IMR-90 (cell line): ENCODE measurements around the gene TCF4. TPM values are rescaled to one million over a fixed set of nuclear protein-coding genes. Genes with fewer than 3 reads are reported as not detected.
A peak's percentile ranks its signal among the peaks of the same experiment; 100 is the strongest.

Experiments used
- ATAC-seq: fragments of 200-7000 bp; cut with Tn5 transposase; 2 replicates; pipeline ENCODE4 v1.9.1; 2020; ENCODE audit warnings: low read depth, mild to moderate bottlenecking, moderate library complexity
- BruUV-seq: library from RNA; stranded (reverse); fragments of 400-500 nt; replicated peaks from 2 replicates; lab custom pipeline; 2021; lab: Mats Ljungman, UMichigan
- CTCF ChIA-PET: fragments of 300-600 bp; formaldehyde crosslinking; extraction: SDS; loops from one replicate; lab custom pipeline; 2021; ENCODE audit warnings: antibody characterized with exemption; lab: Yijun Ruan, JAX
- POLR2A ChIA-PET: fragments of 300-600 bp; sonication (Branson Sonifier 250); formaldehyde crosslinking; loops from one replicate; lab custom pipeline; 2022; ENCODE audit warnings: antibody characterized with exemption; ENCODE audit not compliant: unreplicated experiment; lab: Charles Lee
- DNase-seq: peaks from one replicate; pipeline ENCODE4 v3.0.0; 2013
- H2AFZ ChIP-seq: replicated peaks from 2 replicates; pipeline ENCODE3; 2013; ENCODE audit warnings: low read length, mild to moderate bottlenecking; ENCODE audit not compliant: poor library complexity
- H2AK5ac ChIP-seq: 2 replicates; pipeline ENCODE4 v1.6.1; 2013; ENCODE audit warnings: low read depth, low read length, inconsistent platforms
- H2AK9ac ChIP-seq: replicated peaks from 2 replicates; pipeline ENCODE3; 2013; ENCODE audit warnings: mild to moderate bottlenecking, low read depth, low read length, moderate library complexity; ENCODE audit not compliant: poor library complexity
- H2BK120ac ChIP-seq: 2 replicates; pipeline ENCODE4 v1.6.1; 2013; ENCODE audit warnings: low read depth, low read length, inconsistent platforms
- H2BK15ac ChIP-seq: 3 replicates; pipeline ENCODE4 v1.6.1; 2013; ENCODE audit warnings: low read depth, low read length, inconsistent platforms
- H2BK20ac ChIP-seq: 2 replicates; pipeline ENCODE4 v1.6.1; 2013; ENCODE audit warnings: low read depth, mild to moderate bottlenecking, inconsistent platforms, low read length, moderate library complexity
- H2BK5ac ChIP-seq: 2 replicates; pipeline ENCODE4 v1.6.1; 2013; ENCODE audit warnings: mild to moderate bottlenecking, low read depth, low read length, inconsistent platforms; ENCODE audit not compliant: poor library complexity, severe bottlenecking
- H3K14ac ChIP-seq: replicated peaks from 2 replicates; pipeline ENCODE4 v1.6.1; 2013; ENCODE audit warnings: low read depth, low read length, inconsistent platforms
- H3K18ac ChIP-seq: 2 replicates; pipeline ENCODE4 v1.6.1; 2013; ENCODE audit warnings: low read depth, low read length, control low read depth
- H3K23ac ChIP-seq: 2 replicates; pipeline ENCODE4 v1.6.1; 2013; ENCODE audit warnings: low read depth, low read length, inconsistent platforms
- H3K27ac ChIP-seq: 2 replicates; pipeline ENCODE4 v1.5.1; 2013; ENCODE audit warnings: mild to moderate bottlenecking, control low read depth, low read length; ENCODE audit not compliant: insufficient read depth
- H3K27me3 ChIP-seq: 2 replicates; pipeline ENCODE4 v1.6.1; 2013; ENCODE audit warnings: low read length; ENCODE audit not compliant: control insufficient read depth, insufficient read depth
- H3K36me3 ChIP-seq: 2 replicates; pipeline ENCODE4 v1.6.1; 2013; ENCODE audit warnings: low read length, mixed read lengths; ENCODE audit not compliant: control insufficient read depth, insufficient read depth
- H3K4ac ChIP-seq: 2 replicates; pipeline ENCODE4 v1.6.1; 2013; ENCODE audit warnings: low read depth, low read length, inconsistent platforms
- H3K4me1 ChIP-seq: 2 replicates; pipeline ENCODE4 v1.6.1; 2013; ENCODE audit warnings: low read length, mixed read lengths; ENCODE audit not compliant: control insufficient read depth, insufficient read depth
- H3K4me2 ChIP-seq: 2 replicates; pipeline ENCODE4 v1.6.1; 2013; ENCODE audit warnings: low read depth, mild to moderate bottlenecking, control low read depth, low read length, moderate library complexity
- H3K4me3 ChIP-seq: 2 replicates; pipeline ENCODE4 v1.5.1; 2013; ENCODE audit warnings: low read depth, mild to moderate bottlenecking, control low read depth, low read length, moderate library complexity; ENCODE audit not compliant: insufficient read depth
- H3K56ac ChIP-seq: 2 replicates; pipeline ENCODE4 v1.6.1; 2013; ENCODE audit warnings: low read length, inconsistent platforms; ENCODE audit not compliant: insufficient read depth; ENCODE audit errors: extremely low read depth
- H3K79me1 ChIP-seq, 2 experiments: 2 replicates each; pipeline ENCODE4 v1.6.1; 2013; ENCODE audit warnings: low read length in 2 of 2, inconsistent platforms in 1 of 2, low read depth in 1 of 2
- H3K9ac ChIP-seq: 2 replicates; pipeline ENCODE4 v1.6.1; 2013; ENCODE audit warnings: low read depth, low read length, control low read depth
- H3K9me1 ChIP-seq: 2 replicates; pipeline ENCODE4 v1.6.1; 2013; ENCODE audit warnings: low read length, inconsistent platforms; ENCODE audit not compliant: insufficient read depth
- H3K9me3 ChIP-seq: 2 replicates; pipeline ENCODE4 v1.6.1; 2013; ENCODE audit warnings: low read length; ENCODE audit not compliant: control insufficient read depth, insufficient read depth
- H4K20me1 ChIP-seq: 2 replicates; pipeline ENCODE4 v1.6.1; 2013; ENCODE audit warnings: low read length, inconsistent platforms; ENCODE audit not compliant: insufficient read depth
- H4K5ac ChIP-seq: 2 replicates; pipeline ENCODE4 v1.6.1; 2013; ENCODE audit warnings: mild to moderate bottlenecking, low read depth, low read length, control low read depth
- H4K8ac ChIP-seq, 2 experiments: 2 replicates each; pipeline ENCODE4 v1.6.1; 2013; ENCODE audit warnings: low read depth in 2 of 2, low read length in 2 of 2, control low read depth in 1 of 2, inconsistent platforms in 1 of 2
- H4K91ac ChIP-seq: 2 replicates; pipeline ENCODE4 v1.6.1; 2013; ENCODE audit warnings: low read depth, low read length, inconsistent platforms; ENCODE audit not compliant: insufficient read depth
- NFE2L2 ChIP-seq: fragments of 150-350 bp; IDR thresholded peaks from 2 replicates; pipeline ENCODE4 v1.6.1; 2016; ENCODE audit warnings: low read depth, mild to moderate bottlenecking, low read length
- WGBS, 2 experiments: methylation state at CpG; one replicate each; pipeline versions ENCODE4 v1.1.5 to v1.1.7; 2013; ENCODE audit warnings: missing lambda C conversion rate in 2 of 2; ENCODE audit not compliant: insufficient read length in 1 of 2; ENCODE audit errors: extremely low coverage in 2 of 2; 5-methylcytosine and 5-hydroxymethylcytosine counted together
- dilution Hi-C: fragments of 300-500 bp; cut with HindIII; formaldehyde crosslinking; loops from one replicate; pipeline ENCODE4 v1.14.3; 2018; ENCODE audit warnings: low sequenced_read_pairs; ENCODE audit not compliant: unreplicated experiment
- in situ Hi-C: fragments of 300-500 bp; cut with MboI; formaldehyde crosslinking; loops from 3 replicates; pipeline ENCODE4 v1.14.3; 2019; ENCODE audit warnings: low sequenced_read_pairs, inconsistent platforms, mixed read lengths
- intact Hi-C: fragments of 100-400 bp; cut with micrococcal nuclease; formaldehyde crosslinking; loops from 2 replicates; pipeline ENCODE4 v1.10.0; 2022
- polyA plus RNA-seq, 3 experiments: library from polyadenylated mRNA; depleted of rRNA; stranded (reverse); fragments of >200 nt; gene quantifications; 2 replicates each; pipeline ENCODE4 v1.2.3, GENCODE V29; 2012; ENCODE audit warnings: low replicate concordance in 1 of 3
- total RNA-seq: library from RNA; depleted of rRNA; stranded (reverse); fragments of >200 nt; gene quantifications from 2 replicates; pipeline ENCODE4 v1.2.3, GENCODE V29; 2012

Gene TCF4
- total and polyA plus RNA-seq, 2 of the 4 experiments (the other 2 are of a cell fraction) = 30.0 to 87.1 TPM

- Histone ChIP-seq H2AK5ac (no peak overlapping the region), H3K9me1 (peaks cover 14% of the 10 kb centered on the region), H3K9me3 (no peaks in the 10 kb centered on the region), H3K23ac (no peak overlapping the region), H3K14ac (no peak overlapping the region; the same call in 1 of the 2 replicates), H3K4ac (no peak overlapping the region), H3K56ac (no peak overlapping the region), H3K4me3 (no peak overlapping the region), H3K27ac (no peak overlapping the region), H3K9ac (no peak overlapping the region), H3K18ac (no peak overlapping the region), H2BK15ac (no peak overlapping the region), H3K27me3 (no peaks in the 10 kb centered on the region), H3K4me1 (peaks cover 5% of the 10 kb centered on the region), H2AK9ac (no peak overlapping the region), H3K4me2 (no peak overlapping the region), H3K79me1 (peaks cover 25 to 61% of the 10 kb centered on the region in 2 experiments), H2AFZ (no peak overlapping the region), H3K36me3 (peaks cover 1% of the 10 kb centered on the region; the same call in 1 of the 2 replicates), H2BK120ac (no peak overlapping the region), H4K5ac (no peak overlapping the region), H2BK5ac (no peak overlapping the region), H4K91ac (no peak overlapping the region), H4K20me1 (peaks cover 7% of the 10 kb centered on the region; the same call in 1 of the 2 replicates), H2BK20ac (no peak overlapping the region), H4K8ac (no peak overlapping the region)
- dilution Hi-C loops (no loop called here), in situ Hi-C loops (no loop called here), intact Hi-C loops (no loop called here)
- TF ChIP-seq NFE2L2 = no peak
- BruUV-seq = no TSS peak
- ATAC-seq (peak; percentile 63), DNase-seq (peak; percentile 29)
- CTCF ChIA-PET = interaction anchor here (1.2 kb wide), 1 partner anchor 10 kb away, joined by 3 read pairs; no protein-coding TSS in a partner anchor
- POLR2A ChIA-PET = no interaction called here
- no CpG with 5 or more reads among the region's 2 CpGs for WGBS, 2 experiments
Measured at GRCh38 chr18:55290898-55291297, 297.1 kb downstream of the TCF4 start.
